A172 (cell line): ENCODE results near the gene ABCC4. TPM values are rescaled to one million over a fixed set of nuclear protein-coding genes. Genes with fewer than 3 reads are reported as not detected.

Experiments used
- DNase-seq: peaks from one replicate; pipeline ENCODE4 v3.0.0-alpha.2; 2015; ENCODE audit warnings: low spot score
- total RNA-seq: library from RNA; depleted of rRNA; stranded (reverse); fragments of >200 nt; shearing (Covaris generic); gene quantifications from 2 replicates; pipeline ENCODE4 v1.2.3, GENCODE V29; 2014

The ABCC4 gene
- total RNA-seq, 1 experiment from 2014 or later, result 45.7 TPM

DNA sequence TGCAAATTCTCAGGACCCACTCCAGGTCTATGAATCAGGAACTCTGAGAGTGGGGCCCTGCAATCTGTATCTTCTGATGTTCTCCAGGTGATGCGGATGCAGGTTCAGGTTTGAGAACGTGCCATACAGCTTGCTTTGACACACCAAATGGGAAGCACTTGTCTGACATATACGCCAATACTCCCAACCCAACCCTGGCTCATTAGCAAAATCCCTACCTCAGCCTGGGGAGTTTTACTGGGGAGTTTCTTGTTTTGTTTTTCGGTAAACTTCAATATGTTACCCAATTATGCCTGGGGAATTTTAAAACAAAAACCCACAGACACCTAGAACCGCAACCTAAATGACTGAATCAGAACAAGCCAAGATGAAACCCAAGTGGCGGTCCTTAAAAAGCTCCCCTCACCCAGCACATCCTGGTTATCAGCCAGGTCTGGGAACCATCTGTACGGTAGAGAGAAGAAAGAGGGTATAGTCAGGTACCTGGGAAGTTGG is 41.2 kb downstream of the ABCC4 start:
- DNase-seq, result no peak

DNA sequence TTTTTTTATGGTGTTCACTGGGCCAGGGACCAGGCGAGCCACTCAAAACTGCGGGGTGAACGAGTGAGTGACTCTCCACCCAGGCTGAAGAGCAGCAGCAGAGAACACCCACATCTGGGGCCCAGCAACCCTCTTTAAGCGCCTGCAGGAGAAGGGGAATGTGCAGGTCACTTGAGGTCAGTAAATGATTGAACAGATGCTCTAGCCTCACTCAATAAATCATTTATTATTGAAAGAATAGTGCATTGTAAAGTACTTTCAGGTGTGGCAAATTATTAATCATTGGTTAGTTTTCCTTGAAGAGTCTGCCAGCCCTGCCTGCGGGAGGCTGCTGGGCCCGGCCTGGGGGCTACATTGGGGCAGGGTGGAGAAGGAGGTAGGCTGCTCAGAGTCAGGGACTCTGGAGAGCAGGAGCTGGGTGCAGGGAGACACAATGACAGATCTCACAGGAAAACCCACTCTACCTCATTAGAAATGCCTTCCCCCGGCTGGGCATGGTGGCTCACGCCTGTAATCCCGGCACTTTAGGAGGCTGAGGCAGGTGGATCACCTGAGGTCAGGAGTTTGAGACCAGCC is 42.5 kb downstream of the ABCC4 start:
- no peak for DNase-seq

DNA sequence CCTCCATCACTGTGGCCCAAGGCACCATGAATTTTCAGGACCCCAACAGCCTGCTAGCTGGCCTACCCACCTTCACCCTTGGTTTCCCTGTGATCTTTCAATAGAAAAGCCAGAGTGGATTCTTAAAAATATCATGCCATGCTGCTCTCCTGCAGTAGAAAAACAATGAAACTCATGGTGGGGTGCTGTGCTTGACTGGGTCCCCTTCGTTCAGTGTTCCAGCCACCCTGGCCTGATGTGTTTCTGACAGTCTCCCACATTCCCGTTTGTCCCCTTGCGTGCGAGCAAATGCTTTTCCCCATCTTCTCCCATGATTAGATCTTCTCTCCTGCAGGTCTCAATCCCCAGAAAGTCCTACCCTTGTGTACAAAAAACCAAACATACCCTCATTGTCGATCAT is 43.2 kb downstream of the ABCC4 start:
- no peak for DNase-seq

DNA sequence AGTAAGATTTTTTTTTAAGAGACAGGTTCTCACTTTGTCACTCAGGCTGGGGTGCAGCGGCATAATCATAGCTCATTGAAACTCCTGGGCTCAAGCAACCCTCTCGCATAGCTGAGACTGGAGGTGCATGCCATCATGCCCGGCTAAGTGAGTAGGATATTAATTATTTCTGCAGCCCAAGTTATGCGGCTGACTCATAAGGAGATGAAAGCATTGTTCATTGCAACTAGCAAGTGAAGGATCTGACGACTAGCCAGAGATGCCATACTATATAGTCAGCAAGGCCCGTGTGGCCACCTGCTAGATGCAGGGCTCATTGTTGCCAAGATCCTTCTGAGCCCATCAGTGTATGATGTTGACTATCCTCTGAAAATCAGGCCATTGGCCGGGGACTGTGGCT is 45.2 kb downstream of the ABCC4 start:
- peak; percentile 100 for DNase-seq

DNA sequence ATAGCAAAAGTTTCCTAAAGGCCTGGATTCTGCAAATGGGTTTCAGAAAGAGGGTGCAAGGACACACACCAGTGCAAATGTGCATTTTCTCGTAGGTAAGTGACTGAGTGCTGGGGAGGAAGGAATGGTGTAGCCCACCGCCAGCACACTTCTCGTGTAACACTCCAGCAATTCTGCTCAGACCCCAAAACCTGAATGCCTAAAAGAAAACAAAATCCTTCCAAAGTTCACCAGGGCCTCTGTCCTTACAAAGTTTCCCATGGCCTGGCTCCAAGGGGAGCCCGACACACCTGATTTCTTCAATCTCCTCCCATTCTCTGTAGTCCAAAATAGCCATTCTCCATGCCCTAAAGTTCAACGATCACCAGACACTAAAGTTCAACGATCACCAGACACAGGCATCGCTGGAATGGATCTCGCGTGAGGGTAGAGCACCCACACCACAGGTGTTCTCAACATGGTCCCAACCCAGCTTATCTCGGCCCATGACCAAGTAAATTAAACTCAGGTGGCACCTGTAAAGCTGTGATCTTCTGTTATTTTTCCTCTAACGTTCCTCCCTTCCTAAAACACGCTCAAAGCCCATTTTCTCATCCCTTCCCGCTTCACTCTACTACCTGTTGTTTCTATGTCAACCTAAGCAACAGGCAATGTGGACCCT is 46.0 kb downstream of the ABCC4 start:
- no peak for DNase-seq

DNA sequence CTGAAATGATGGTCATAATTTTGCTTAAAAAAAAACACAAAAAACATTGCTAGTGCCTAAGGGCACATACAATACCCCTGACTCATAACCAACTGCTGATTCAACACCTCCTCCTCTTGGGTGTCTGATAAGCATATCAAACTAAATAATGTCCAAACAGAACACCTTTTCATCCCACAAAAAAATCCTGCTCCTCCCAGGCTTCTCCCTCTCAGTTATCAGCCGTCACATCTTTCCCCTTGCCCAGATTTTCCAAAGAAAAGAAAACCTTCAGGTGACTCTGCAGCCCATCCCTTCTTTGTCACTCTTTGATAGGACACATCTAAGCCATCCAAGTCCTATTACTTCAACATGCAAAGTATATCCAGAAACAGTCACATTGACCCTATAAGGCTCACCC is 46.9 kb downstream of the ABCC4 start:
- DNase-seq, result peak; percentile 78

DNA sequence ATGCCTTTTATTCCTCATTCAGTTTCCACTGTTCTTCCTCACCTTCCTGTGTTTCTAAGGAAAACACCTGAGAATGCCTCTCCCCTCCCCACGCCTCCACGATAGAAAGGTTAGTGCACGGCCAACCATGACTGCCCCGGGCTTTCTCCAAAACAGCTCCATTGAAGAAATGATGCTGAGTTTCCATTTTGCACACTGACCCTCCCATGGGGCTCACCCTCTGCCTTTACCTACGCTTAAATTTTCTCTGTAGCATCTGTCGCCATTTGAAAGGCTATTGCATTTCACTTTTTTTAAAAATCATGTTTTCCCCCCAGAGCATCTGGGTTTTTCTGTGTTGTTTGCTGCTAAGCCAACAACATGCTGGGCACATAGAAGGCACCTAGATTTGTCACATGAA is 48.2 kb downstream of the ABCC4 start:
- DNase-seq, result no peak

DNA sequence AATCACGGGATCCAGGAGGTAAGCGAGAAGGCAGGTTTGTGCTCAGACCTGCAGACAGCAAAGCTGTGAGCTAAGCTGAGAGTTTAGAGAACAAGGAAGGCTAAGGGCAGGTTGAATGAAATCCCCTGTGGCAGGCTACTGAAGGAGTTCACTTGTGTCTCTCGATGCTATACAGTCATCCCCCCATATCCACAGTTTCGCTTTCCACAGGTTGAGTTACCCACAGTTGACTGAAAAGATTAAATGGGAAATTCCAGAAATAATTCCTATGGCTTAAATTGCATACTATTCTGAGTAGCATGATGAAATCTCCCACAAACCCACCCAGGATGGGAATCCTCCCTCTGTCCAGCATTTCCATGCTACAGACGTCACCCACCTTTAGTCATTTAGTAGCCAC is 49.6 kb downstream of the ABCC4 start:
- peak; percentile 28 for DNase-seq

DNA sequence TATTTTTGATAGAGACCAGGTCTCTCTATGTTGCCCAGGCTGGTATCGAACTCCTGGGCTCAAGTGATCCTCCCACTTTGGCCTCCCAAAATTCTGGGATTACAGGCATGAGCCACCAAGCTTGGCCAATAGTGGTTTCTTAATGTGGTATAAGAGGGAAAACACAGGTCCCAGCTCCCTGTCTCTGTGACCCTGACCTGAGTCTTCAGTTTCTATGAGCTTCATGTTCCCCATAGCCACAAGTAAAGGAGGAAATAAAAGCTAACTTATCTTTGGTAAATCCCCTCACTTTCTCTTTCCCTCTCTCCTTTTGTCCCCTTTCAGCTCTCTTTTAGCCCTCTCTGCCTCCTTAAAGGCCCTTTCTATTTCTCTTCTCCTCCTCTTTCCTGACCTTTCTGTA is 50.3 kb downstream of the ABCC4 start:
- no peak for DNase-seq

DNA sequence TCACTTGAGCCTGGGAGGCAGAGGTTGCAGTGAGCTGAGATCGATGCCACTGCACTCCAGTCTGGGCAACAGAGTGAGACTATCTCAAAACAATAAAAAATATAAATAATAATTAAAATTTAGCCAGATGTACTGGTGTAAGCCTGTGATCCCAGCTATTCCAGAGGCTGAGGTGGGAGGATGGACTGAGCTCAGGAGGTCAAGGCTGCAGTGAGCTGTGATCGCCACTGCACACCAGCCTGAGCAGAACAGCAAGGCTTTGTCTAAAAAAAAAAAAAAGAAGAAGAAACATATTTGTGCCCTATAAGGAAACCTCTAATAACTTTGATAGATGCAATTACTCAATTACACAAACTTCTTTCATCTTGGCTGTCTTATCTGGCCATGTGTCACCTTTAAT is 52.3 kb downstream of the ABCC4 start:
- DNase-seq, result no peak

DNA sequence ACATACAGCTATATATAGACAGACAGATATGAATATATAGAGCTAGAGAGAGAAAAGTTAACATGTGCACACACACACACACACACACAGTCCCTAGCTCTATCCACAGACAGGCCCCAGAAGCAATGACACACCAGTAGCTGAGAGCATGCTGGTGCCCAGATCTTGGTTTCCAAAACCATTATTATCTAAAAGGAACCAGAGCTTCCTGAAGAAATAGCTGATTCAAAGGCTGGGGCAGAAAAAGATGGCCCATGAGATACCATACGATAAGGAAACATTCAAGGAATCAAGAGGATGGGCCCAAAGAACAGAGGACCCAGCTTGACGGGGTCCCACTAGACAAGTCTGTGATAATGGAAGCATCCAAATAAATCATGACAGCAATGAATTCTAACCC is 53.4 kb downstream of the ABCC4 start:
- no peak for DNase-seq

DNA sequence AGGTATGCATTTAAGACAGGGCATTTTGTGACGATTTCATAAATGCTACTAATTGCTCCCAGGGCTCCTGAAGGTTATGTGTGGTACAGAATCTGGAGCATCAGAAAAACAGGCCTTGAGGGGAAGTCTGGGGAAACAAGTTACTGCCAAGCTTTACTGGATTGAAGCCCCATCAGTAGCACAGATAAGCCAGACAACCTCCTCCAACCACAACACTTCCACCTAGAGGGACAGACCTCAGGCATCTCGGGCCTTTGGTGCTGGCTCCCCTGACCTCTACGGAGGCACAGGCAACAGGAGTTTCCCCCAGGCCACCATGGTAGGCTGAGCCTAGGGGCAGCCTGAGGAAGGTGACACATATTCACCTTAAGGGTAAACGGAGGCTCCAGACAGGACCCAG is 54.1 kb downstream of the ABCC4 start:
- DNase-seq, result no peak

DNA sequence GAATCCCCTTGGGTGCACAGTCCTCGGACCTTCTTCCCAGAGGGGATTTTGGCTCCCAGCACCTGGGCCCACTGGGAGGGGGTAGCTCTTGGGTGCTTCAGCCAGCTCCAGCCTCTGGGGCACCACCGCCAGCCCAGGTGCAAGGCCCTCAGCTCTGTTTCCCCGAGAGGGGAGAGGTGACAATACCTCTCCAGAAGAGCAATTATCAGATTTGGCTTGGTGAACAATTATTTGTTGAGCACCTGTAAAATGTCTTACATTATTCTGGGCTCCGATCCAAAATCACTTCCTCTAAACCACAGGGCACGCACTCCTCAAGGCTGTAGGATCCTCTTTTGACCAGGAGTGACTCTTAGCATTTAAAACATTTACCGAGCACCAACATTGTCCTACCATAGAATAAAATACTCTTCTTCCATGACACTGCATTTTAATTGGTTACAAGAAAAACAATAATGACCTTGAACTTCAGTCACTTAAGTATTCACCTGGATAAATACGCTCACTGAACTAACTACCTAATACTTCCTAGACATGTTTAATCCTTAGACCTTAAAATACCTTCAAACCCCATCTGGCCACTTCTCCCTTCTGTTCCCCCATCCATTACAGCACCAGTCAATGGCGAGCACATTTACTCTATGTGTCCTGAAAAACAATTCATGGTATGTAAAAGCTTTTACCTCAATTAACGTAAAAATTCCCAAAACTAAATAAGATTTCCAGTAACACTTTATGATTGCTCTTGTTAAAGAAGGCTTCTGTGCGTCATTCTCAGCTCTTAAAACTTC is 54.8 kb downstream of the ABCC4 start:
- peak; percentile 45 for DNase-seq

DNA sequence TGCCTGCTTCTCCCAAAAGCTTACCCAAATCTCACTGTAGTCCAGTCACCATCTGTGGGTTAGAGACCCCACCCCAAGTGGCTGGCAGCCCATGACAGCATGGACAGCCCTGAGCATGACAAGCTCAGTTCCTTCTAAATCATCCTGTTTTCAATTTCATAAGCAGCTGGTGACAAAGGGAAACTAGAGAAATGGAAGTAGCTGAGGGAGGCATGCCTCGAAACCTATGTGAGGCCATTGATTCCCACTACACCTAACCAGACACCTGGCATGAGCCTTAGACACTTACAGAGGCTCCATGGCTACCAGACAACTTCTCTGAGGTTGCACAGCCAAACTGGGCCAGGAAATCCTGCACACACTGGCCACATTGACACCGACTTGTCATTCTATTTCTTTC is 56.2 kb downstream of the ABCC4 start:
- no peak for DNase-seq

DNA sequence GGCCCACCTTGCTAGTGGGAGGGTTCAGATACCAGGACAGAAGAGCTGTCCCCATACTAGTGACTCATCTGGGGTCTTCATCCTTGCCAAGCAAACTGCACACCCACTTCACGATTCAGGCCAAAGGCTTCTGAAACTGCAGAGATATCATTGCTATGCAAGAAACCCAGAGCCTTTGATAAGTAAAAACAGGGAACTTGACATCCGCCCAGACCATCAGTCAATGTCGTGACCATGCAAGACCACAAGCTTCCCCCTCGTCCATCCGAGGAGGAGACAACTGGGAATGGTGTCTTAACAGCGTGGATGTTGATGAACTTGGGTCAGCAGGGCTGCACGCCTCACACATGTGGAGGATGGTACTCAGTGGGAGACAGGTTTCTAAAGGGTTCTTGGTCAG is 58.0 kb downstream of the ABCC4 start:
- DNase-seq, result no peak

DNA sequence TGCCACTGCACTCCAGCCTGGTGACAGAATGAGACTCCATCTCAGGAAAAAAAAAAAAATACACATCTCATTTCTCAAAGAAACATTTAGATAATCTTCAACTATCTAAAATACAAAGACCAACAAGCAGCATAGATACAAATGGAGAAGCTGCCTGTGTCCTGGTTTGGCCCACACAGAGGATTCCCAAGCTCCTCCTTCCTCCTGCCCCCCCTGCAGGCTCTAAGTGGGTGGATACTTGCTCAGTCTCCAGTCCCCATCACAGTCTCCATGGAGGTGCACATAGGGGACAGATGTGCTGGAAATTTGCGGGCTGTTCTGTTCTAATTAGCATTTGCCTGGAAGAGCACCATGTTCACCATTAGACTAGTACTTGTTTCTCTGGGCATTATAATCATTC is 59.9 kb downstream of the ABCC4 start:
- DNase-seq, result no peak

DNA sequence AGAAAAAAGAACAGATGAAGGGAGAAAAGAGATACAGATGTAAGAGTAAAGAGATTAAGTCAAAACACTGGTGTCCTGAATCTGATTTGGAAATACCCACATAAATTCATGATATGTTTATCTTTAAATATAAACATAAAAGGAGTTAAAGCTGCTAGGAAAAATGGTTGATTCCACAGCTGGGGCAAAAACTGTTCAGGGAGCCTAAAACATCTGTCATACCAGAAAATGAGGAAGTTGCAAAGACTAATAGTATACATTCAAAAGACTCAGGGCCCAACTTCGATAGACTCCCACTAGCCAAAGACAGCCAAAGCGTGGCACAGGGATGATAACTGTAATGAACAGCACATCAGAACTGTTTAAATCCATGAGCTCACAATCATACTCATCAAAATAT is 62.0 kb downstream of the ABCC4 start:
- no peak for DNase-seq

DNA sequence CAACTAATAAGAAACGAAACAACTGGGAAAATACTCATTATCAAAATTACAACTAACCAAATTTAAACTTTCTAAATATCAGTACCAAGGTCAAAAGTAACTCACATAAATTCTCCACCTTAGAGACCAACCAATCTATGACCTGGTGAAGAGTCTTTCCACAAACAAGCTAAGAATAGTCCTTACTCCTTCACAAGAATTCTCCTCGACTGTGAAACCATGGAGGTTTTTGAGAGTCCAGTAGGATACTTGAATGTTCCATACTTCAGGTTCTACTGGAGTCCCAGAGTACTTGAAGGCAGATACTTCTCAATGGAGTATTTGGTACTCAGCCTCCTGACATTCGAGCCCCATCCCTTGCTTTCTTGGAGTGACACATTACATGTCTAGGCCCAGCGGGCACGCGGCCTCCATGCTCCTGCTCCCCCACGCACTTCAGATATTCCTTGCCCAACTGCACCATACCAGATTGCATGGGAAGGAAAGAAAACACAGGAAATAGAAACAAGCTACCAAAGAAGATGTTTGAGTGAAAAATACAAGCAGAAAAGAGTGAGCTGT is 63.9 kb downstream of the ABCC4 start:
- DNase-seq, result no peak

DNA sequence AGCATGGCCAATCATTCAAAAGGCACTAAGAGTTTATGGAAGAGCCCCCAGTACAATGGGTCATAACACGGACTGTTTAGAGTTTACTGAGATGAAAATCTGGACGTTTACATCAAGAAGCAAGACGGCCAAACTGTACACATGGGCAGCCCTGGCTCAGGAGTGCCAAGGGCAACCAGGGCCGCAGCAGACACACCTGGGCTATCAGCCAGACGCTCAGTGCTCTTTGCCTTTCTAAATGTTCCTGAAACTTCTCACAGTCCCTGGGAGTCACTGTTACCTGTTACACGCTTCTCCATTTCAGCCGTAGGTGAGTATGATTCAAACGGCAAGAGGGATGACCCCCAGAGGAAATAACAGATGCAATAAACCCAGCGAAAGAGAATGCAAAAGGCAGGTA is 64.5 kb downstream of the ABCC4 start:
- DNase-seq, result no peak

DNA sequence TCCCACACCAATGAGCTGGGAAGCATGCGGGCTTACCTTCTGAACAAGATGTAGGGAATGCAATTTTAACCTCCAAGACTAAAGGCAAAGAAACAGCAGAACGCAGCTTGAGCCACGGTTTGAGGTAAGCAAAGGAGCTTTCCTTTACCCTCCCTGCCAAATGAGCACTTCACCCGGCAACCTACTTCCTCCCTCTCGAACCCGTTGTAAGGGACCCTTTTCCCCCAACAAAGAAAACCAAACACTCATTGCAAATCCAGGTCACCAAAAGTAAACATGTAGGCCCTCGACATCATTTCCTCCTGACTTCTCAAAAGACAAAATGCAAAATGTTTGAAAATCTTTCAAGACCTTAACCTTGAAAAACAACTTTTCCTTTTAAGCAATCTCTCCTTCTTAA is 65.3 kb downstream of the ABCC4 start:
- no peak for DNase-seq

DNA sequence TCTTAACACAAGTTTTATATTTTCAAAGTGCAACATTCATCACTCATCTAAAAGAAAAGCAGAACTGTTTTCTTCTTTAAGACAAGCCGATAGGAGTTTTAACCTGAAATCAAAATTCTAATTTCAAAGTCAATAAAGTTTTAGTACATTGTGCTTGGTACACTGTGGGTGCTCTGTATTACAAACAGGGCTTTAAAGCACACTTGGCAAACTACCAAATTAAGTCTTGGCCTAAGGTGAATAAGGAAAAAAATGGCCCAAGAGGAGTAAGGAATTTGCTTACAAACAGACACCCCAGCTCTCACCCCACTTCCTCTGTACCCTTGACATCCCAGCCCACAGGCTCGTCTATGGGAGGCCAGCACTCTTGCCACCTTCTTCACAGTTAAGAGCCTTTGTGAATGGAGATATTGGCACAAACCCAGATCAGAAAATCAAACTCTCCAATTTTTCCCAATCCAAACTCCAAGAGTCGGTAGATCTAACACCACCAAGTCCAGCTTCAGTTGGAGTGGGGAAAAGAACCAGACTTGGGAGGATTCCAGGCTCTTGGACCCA is 66.0 kb downstream of the ABCC4 start:
- no peak for DNase-seq

DNA sequence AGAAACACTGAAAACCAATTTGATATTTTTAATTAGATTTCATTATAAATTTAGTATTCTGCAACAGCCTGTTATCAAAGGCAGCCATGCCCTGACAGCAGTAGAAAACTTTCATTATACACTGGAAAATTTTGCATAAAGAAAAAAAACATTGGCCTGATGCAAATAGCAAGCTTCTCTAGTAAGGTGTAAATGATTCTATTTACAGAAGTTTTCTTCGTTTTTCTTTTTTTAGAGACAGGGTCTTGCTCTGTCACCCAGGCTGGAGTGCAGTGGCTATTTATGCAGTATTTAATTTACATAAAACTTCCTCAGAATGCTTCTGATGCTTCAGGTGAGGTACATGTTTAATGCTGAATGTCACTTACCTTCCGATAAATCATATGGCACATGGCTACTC is 67.0 kb downstream of the ABCC4 start:
- no peak for DNase-seq
